Measurements from ENCODE around the gene PEX11B. TPM values are rescaled to one million over a fixed set of nuclear protein-coding genes. Genes with fewer than 3 reads are reported as not detected.

PEX11B gene
- total RNA-seq, 1 experiment from 2014 or later = 19.7 TPM

DNA sequence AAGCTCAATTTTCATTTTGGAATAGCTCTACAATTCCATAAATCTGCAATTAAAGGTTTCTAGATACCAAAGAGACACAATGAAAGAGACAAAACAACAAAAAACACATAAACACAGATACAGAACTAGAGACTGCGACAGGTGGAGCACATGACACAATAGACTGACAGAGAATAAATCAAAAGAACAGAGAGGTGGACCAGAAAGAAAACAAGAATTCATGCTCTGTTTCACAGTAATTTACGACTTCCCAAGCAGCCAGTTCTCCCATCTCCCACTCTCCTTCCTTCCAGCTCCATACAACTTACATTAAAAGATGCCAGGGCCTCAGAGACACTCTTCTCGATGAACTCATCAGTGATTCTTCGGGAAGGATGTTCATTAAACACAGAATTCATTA lies 23.9 kb upstream of the PEX11B start:
- no peaks in the 10 kb centered on the region for H4K20me1 ChIP-seq (ENCODE audit: insufficient read depth)
- H3K27ac ChIP-seq = no peak overlapping the region
- BruUV-seq (replicated peaks) = no TSS peak
- no peaks in the 10 kb centered on the region for H3K9me2 ChIP-seq (ENCODE audit: insufficient read depth)
- no peak overlapping the region for H3K4me3 ChIP-seq
- 0 out of 2 replicates have a peak overlapping the region, but pooled peaks have one; percentile 4 for H2AFZ ChIP-seq
- no peaks in the 10 kb centered on the region for H3K4me1 ChIP-seq (replicated peaks; ENCODE audit: insufficient read depth)
- H3K27me3 ChIP-seq (ENCODE audit: insufficient read depth, low read depth) = no peaks in the 10 kb centered on the region
- H3K4me2 ChIP-seq = no peak overlapping the region
- H3K79me2 ChIP-seq (ENCODE audit: low read depth) = no peaks in the 10 kb centered on the region
- POLR2A ChIA-PET (ENCODE audit: unreplicated experiment) = no interaction called here
- H3F3A ChIP-seq (ENCODE audit: insufficient read depth, low read depth) = no peaks in the 10 kb centered on the region
- TF ChIP-seq EZH2 (IDR thresholded peaks at IDR 0.05; ENCODE audit: low read depth) = no peak
- TF ChIP-seq, protein P1, sequence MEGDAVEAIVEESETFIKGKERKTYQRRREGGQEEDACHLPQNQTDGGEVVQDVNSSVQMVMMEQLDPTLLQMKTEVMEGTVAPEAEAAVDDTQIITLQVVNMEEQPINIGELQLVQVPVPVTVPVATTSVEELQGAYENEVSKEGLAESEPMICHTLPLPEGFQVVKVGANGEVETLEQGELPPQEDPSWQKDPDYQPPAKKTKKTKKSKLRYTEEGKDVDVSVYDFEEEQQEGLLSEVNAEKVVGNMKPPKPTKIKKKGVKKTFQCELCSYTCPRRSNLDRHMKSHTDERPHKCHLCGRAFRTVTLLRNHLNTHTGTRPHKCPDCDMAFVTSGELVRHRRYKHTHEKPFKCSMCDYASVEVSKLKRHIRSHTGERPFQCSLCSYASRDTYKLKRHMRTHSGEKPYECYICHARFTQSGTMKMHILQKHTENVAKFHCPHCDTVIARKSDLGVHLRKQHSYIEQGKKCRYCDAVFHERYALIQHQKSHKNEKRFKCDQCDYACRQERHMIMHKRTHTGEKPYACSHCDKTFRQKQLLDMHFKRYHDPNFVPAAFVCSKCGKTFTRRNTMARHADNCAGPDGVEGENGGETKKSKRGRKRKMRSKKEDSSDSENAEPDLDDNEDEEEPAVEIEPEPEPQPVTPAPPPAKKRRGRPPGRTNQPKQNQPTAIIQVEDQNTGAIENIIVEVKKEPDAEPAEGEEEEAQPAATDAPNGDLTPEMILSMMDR (conservative IDR thresholded peaks at IDR 0.05) = no peak
- no peaks in the 10 kb centered on the region for H3K9me3 ChIP-seq (ENCODE audit: insufficient read depth, low read depth)
- CTCF ChIA-PET = no interaction called here
- intact Hi-C loops (cut with micrococcal nuclease; ENCODE audit: unreplicated experiment) = no loop called here
- DNase-seq = no peak
- H3K36me3 ChIP-seq (ENCODE audit: low read depth) = no peaks in the 10 kb centered on the region

DNA sequence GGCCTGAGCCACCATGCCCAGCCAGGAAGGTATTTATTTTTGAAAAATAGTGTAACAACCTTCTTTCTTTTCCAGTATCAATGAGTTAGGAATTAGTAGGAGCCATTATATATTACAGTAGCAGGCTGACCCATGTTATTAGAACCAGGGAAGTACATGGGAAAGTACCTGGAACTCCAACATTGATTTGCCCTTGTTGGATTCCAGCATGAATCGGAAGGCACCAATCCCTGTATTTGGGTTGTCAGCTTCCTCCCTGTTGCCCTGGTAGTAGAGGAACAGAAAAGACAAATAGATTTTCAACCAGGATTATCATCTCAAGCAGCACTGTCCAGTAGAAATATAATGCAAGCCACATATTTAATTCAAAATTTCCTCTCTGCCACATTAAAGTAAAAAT lies 18.9 kb upstream of the PEX11B start:
- intact Hi-C loops (cut with micrococcal nuclease; ENCODE audit: unreplicated experiment) = no loop called here
- Histone ChIP-seq H4K20me1 (ENCODE audit: insufficient read depth) (no peaks in the 10 kb centered on the region), H2AFZ (no peak overlapping the region), H3K4me2 (no peak overlapping the region), H3K36me3 (ENCODE audit: low read depth) (no peaks in the 10 kb centered on the region), H3K4me3 (no peak overlapping the region), H3F3A (ENCODE audit: insufficient read depth, low read depth) (no peaks in the 10 kb centered on the region; the same call in 1 of the 2 replicates), H3K9me3 (ENCODE audit: insufficient read depth, low read depth) (no peaks in the 10 kb centered on the region), H3K27ac (no peak overlapping the region), H3K27me3 (ENCODE audit: insufficient read depth, low read depth) (no peaks in the 10 kb centered on the region), H3K4me1 (replicated peaks; ENCODE audit: insufficient read depth) (no peaks in the 10 kb centered on the region), H3K79me2 (ENCODE audit: low read depth) (no peaks in the 10 kb centered on the region), H3K9me2 (ENCODE audit: insufficient read depth) (no peaks in the 10 kb centered on the region)
- ChIA-PET CTCF (no interaction called here), POLR2A (ENCODE audit: unreplicated experiment) (interaction anchor here (0.7 kb wide), 1 partner anchor 16 kb away, joined by 3 read pairs; no protein-coding TSS in a partner anchor)
- no TSS peak for BruUV-seq (replicated peaks)
- TF ChIP-seq, protein P1 (conservative IDR thresholded peaks at IDR 0.05) = no peak
- no peak for TF ChIP-seq EZH2 (IDR thresholded peaks at IDR 0.05; ENCODE audit: low read depth)
- no peak for DNase-seq

DNA sequence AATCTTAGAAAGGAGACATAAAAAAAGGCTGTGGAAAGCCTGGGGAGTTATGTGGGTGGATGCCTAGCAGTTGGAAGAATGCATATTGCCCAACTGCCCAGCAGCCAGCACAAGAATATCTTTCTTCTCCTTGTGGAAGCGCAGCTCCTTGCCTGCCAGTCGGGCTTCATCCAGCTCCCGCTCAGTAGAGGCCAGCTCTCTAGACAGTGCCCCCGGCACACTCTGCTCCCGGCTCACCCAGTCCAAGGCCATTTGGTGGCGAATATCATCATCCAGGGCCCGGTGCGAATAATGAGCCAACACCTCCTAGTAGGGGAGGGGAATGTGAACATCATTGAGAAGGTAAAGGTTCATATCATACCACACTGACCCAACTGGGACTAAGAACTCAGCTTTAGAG lies 17.7 kb upstream of the PEX11B start:
- Histone ChIP-seq H3F3A (ENCODE audit: insufficient read depth, low read depth) (no peaks in the 10 kb centered on the region; the same call in 1 of the 2 replicates), H3K4me1 (replicated peaks; ENCODE audit: insufficient read depth) (no peaks in the 10 kb centered on the region), H3K9me3 (ENCODE audit: insufficient read depth, low read depth) (no peaks in the 10 kb centered on the region), H3K79me2 (ENCODE audit: low read depth) (no peaks in the 10 kb centered on the region), H3K4me2 (no peak overlapping the region), H4K20me1 (ENCODE audit: insufficient read depth) (no peaks in the 10 kb centered on the region), H3K4me3 (no peak overlapping the region), H3K9me2 (ENCODE audit: insufficient read depth) (no peaks in the 10 kb centered on the region; the same call in 1 of the 2 replicates), H3K27me3 (ENCODE audit: insufficient read depth, low read depth) (no peaks in the 10 kb centered on the region), H2AFZ (no peak overlapping the region), H3K36me3 (ENCODE audit: low read depth) (no peaks in the 10 kb centered on the region), H3K27ac (no peak overlapping the region)
- intact Hi-C loops (cut with micrococcal nuclease; ENCODE audit: unreplicated experiment) = no loop called here
- CTCF ChIA-PET = no interaction called here
- no peak for DNase-seq
- POLR2A ChIA-PET (ENCODE audit: unreplicated experiment) = no interaction called here
- TF ChIP-seq, protein P1 (conservative IDR thresholded peaks at IDR 0.05) = no peak
- no TSS peak for BruUV-seq (replicated peaks)

Measured in PC-9 (cell line).